Subcutaneous adipose tissue (tissue), 4 donors: ENCODE measurements around the gene BMAL1. TPM values are rescaled to one million over a fixed set of nuclear protein-coding genes. Genes with fewer than 3 reads are reported as not detected.

Experiments
- total RNA-seq, 4 donors: library from RNA; depleted of rRNA; stranded (reverse); fragments of >200 nt; gene quantifications; one replicate each; pipeline ENCODE4 v1.1.0, GENCODE V29; 2016
- TF ChIP-seq, protein P1 (sequence below): fragments of 450-650 bp; IDR thresholded peaks from one replicate; pipeline ENCODE4 v1.5.1; 2016; ENCODE audit warnings: low read depth, mild to moderate bottlenecking, control low read depth, antibody characterized with exemption, moderate library complexity

BMAL1 gene
- total RNA-seq, 4 donors from 2014 or later, result 40.8 to 81.8 (median 54.0) TPM

DNA sequence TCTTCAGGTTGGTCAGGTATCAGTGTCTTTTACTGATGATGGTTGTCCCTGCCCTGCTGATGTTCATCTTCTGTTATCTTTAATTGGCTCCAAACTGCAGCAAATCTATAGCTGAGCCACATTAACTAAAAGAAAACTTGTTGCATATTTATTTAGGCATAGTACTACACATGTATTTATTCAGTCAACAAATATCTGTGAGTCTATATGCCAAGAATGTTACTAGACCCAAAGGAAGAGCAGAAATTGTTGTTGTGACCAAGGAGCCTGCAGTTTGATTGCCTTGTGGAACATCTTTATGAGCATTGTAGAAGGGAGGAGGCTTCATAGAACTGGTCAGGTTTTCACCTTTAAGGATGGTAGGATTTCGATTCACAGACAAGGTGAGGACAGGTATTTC, 10.1 kb downstream of the BMAL1 start:
- TF ChIP-seq, protein P1, sequence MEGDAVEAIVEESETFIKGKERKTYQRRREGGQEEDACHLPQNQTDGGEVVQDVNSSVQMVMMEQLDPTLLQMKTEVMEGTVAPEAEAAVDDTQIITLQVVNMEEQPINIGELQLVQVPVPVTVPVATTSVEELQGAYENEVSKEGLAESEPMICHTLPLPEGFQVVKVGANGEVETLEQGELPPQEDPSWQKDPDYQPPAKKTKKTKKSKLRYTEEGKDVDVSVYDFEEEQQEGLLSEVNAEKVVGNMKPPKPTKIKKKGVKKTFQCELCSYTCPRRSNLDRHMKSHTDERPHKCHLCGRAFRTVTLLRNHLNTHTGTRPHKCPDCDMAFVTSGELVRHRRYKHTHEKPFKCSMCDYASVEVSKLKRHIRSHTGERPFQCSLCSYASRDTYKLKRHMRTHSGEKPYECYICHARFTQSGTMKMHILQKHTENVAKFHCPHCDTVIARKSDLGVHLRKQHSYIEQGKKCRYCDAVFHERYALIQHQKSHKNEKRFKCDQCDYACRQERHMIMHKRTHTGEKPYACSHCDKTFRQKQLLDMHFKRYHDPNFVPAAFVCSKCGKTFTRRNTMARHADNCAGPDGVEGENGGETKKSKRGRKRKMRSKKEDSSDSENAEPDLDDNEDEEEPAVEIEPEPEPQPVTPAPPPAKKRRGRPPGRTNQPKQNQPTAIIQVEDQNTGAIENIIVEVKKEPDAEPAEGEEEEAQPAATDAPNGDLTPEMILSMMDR, result no peak

DNA sequence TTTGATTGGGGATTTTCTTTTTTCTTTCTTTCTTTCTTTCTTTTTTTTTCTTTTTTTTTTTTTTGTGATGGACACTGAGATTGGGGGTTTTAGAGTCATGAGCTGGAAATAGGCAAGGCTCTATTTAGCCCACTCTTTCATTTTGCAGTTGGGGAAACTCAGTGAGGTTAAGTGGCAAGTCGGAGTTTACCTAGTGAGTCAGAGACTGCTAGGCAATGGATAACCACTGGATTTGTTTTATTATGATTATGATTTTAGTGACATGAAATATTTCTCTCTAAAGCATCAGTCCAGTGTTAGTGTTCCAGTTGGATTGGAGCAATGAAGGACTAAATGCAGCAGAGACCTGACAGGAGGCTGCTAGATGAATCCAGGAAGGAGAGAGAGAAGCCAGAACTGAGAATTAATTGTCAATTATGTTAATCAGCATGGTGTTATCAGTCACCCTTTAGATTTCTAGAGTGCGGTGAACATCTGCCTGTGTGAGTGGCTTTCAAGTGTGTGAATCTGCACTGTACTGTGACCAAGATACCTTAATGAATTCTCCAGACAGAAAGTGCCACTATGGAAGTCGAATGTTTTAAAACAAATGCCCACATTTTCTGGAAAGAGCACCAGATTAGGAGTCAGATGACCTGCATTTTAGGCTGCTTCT, 10.9 kb downstream of the BMAL1 start:
- TF ChIP-seq, protein P1, result no peak

DNA sequence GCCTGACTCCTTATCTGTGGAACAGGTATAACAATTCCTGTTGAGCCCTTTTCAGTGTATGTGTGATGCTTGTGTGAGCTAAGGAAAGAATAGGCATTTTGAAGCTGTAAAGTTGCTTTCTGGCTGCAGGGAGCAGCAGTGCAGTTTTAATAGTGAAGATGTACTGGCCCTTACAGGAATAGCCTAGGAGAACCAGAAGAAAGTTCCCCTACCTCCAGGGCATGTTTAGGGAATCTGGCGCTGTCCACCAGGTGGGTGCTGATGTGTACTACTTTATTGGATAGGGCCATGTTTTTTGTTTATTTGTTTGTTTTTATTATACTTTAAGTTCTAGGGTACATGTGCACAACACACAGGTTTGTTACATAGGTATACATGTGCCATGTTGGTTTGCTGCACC, 11.5 kb downstream of the BMAL1 start:
- TF ChIP-seq, protein P1, result no peak

- TF ChIP-seq, protein P1, result no peak
These were observed 12.8 kb downstream of the BMAL1 start for GRCh38 chr11:13290221-13290980.

DNA sequence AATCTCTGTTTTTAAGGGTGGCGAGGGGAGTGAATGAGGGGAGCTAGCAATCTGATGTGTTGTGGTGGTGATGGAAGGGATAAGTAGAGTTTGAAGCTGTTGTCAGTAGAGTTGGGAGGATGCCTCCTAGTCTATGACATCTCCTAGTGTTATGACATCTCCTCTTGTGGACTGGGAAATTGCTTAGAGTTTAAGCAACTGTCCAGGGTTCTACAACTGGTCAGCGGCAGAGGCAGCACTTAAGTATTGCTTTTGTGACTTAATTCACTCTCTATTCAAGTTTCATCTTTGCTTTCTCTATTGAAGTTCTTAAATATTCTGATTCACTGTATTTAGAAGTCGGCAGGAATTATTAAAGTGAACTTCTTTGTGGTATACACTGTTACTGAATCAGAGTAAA, 13.8 kb downstream of the BMAL1 start:
- TF ChIP-seq, protein P1, result no peak

DNA sequence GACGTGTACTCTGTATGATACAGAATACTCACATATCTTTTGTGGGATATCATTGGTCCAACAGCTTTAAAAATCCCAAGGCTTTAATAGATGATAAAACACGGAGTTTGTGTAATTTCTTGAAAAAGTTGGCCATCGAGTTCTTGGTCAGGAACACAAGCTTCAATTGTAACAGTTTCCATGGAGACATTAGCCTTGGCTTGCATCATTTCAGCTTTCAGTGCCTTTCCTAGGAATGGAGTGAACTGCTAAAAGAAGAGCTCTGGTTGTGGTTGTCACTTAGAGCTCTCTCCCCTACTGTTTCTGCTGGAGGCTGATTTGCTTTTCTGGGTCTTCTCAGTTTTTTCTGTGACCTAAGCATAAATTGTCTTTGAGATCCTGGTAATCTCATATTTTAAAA, 14.2 kb downstream of the BMAL1 start:
- TF ChIP-seq, protein P1, result no peak

GRCh38 chr11:13292970-13293369, 15.4 kb downstream of the BMAL1 start:
- TF ChIP-seq, protein P1, result no peak
